ENCODE results near the gene FBXO31. TPM values are rescaled to one million over a fixed set of nuclear protein-coding genes. Genes with fewer than 3 reads are reported as not detected.
"Not testable (repeated sequence)": the region's sequence is repeated elsewhere in the genome, so short reads cannot be mapped to it uniquely, and the experiment has no call there.

The FBXO31 gene
- total and polyA plus RNA-seq, 5 donors from 2014 or later, result 18.8 to 35.5 (median 27.8) TPM

- no peaks in the 10 kb centered on the region for H3K27me3 ChIP-seq (ENCODE audit: control insufficient read depth, insufficient read depth, low read length)
- no peaks in the 10 kb centered on the region for H3K27me3 Mint-ChIP-seq
- H3K9me3 ChIP-seq (ENCODE audit: control insufficient read depth in 2 of 2, low read length in 2 of 2), result no peaks in the 10 kb centered on the region
- H3K4me1 ChIP-seq (ENCODE audit: control insufficient read depth, insufficient read depth, low read length, poor library complexity, severe bottlenecking), result peaks cover 12% of the 10 kb centered on the region
- ATAC-seq (ENCODE audit: low read depth in 2 of 2), result no peak
- no peak for DNase-seq
- H3K27ac ChIP-seq (ENCODE audit: insufficient read depth, low read length, poor library complexity, severe bottlenecking), result no peak overlapping the region
- peak overlapping the region in 2 of 3 donors; percentile 39 to 69 for H3K27ac Mint-ChIP-seq
- H3K36me3 ChIP-seq (ENCODE audit: control insufficient read depth, insufficient read depth, low read length), result peaks cover 20% of the 10 kb centered on the region
- H3K36me3 Mint-ChIP-seq, result peaks cover 17% of the 10 kb centered on the region
- no peaks in the 10 kb centered on the region for H3K9me3 Mint-ChIP-seq
- no peak overlapping the region for H3K4me3 ChIP-seq (ENCODE audit: low read depth, low read length)
- H3K4me1 Mint-ChIP-seq, result peaks cover 18 to 68% (median 32%) of the 10 kb centered on the region in 4 donors
- no peak overlapping the region for H3K4me3 Mint-ChIP-seq
Observed at GRCh38 chr16:87368029-87368770, 15.4 kb downstream of the FBXO31 start.

GRCh38 chr16:87367529-87367928 is 16.0 kb downstream of the FBXO31 start:
- H3K4me1 ChIP-seq (ENCODE audit: control insufficient read depth, insufficient read depth, low read length, poor library complexity, severe bottlenecking), result peaks cover 12% of the 10 kb centered on the region
- peaks cover 18 to 68% (median 32%) of the 10 kb centered on the region in 4 donors for H3K4me1 Mint-ChIP-seq
- H3K27me3 ChIP-seq (ENCODE audit: control insufficient read depth, insufficient read depth, low read length), result no peaks in the 10 kb centered on the region
- no peak overlapping the region for H3K4me3 ChIP-seq (ENCODE audit: low read depth, low read length)
- H3K36me3 Mint-ChIP-seq, result peaks cover 17% of the 10 kb centered on the region
- peak overlapping the region in 1 of 3 donors; percentile 69 for H3K27ac Mint-ChIP-seq
- H3K4me3 Mint-ChIP-seq, result no peak overlapping the region
- DNase-seq, result no peak
- H3K27ac ChIP-seq (ENCODE audit: insufficient read depth, low read length, poor library complexity, severe bottlenecking), result no peak overlapping the region
- ATAC-seq (ENCODE audit: low read depth in 2 of 2), result no peak
- H3K27me3 Mint-ChIP-seq, result no peaks in the 10 kb centered on the region
- H3K9me3 ChIP-seq (ENCODE audit: control insufficient read depth in 2 of 2, low read length in 2 of 2), result no peaks in the 10 kb centered on the region
- peaks cover 20% of the 10 kb centered on the region for H3K36me3 ChIP-seq (ENCODE audit: control insufficient read depth, insufficient read depth, low read length)
- no peaks in the 10 kb centered on the region for H3K9me3 Mint-ChIP-seq

- Histone ChIP-seq H3K27ac (ENCODE audit: insufficient read depth, low read length, poor library complexity, severe bottlenecking) (no peak overlapping the region), H3K9me3 (ENCODE audit: control insufficient read depth in 2 of 2, low read length in 2 of 2) (no peaks in the 10 kb centered on the region), H3K4me1 (ENCODE audit: control insufficient read depth, insufficient read depth, low read length, poor library complexity, severe bottlenecking) (peaks cover 12% of the 10 kb centered on the region), H3K4me3 (ENCODE audit: low read depth, low read length) (no peak overlapping the region), H3K27me3 (ENCODE audit: control insufficient read depth, insufficient read depth, low read length) (no peaks in the 10 kb centered on the region), H3K36me3 (ENCODE audit: control insufficient read depth, insufficient read depth, low read length) (peaks cover 23% of the 10 kb centered on the region)
- Mint-ChIP-seq H3K4me1 (peaks cover 18 to 67% (median 32%) of the 10 kb centered on the region in 4 donors), H3K36me3 (peaks cover 17% of the 10 kb centered on the region), H3K27ac (peak overlapping the region in 1 of 3 donors; percentile 69), H3K4me3 (no peak overlapping the region), H3K27me3 (no peaks in the 10 kb centered on the region), H3K9me3 (no peaks in the 10 kb centered on the region)
- no peak for DNase-seq
- ATAC-seq (ENCODE audit: low read depth in 2 of 2), result no peak
Observed at GRCh38 chr16:87366930-87367329, 16.6 kb downstream of the FBXO31 start.

- peaks cover 12% of the 10 kb centered on the region for H3K4me1 ChIP-seq (ENCODE audit: control insufficient read depth, insufficient read depth, low read length, poor library complexity, severe bottlenecking)
- DNase-seq (no peak), ATAC-seq (ENCODE audit: low read depth in 2 of 2) (no peak)
- no peak overlapping the region for H3K27ac ChIP-seq (ENCODE audit: insufficient read depth, low read length, poor library complexity, severe bottlenecking)
- Mint-ChIP-seq H3K36me3 (peaks cover 17% of the 10 kb centered on the region), H3K4me3 (no peak overlapping the region), H3K27me3 (no peaks in the 10 kb centered on the region), H3K4me1 (peaks cover 18 to 64% (median 30%) of the 10 kb centered on the region in 4 donors), H3K9me3 (no peaks in the 10 kb centered on the region), H3K27ac (peak overlapping the region in 1 of 3 donors; percentile 72)
- H3K27me3 ChIP-seq (ENCODE audit: control insufficient read depth, insufficient read depth, low read length), result no peaks in the 10 kb centered on the region
- H3K9me3 ChIP-seq (ENCODE audit: control insufficient read depth in 2 of 2, low read length in 2 of 2), result no peaks in the 10 kb centered on the region
- no peak overlapping the region for H3K4me3 ChIP-seq (ENCODE audit: low read depth, low read length)
- peaks cover 29% of the 10 kb centered on the region for H3K36me3 ChIP-seq (ENCODE audit: control insufficient read depth, insufficient read depth, low read length)
Observed at GRCh38 chr16:87366288-87366687, 17.3 kb downstream of the FBXO31 start.

- H3K27me3 ChIP-seq (ENCODE audit: control insufficient read depth, insufficient read depth, low read length), result no peaks in the 10 kb centered on the region
- Mint-ChIP-seq H3K27ac (peak overlapping the region in 2 of 3 donors; percentile 20 to 41), H3K4me3 (peak overlapping the region in 1 of 4 donors; percentile 82), H3K36me3 (peaks cover 20% of the 10 kb centered on the region), H3K9me3 (no peaks in the 10 kb centered on the region), H3K27me3 (no peaks in the 10 kb centered on the region), H3K4me1 (peaks cover 18 to 69% (median 34%) of the 10 kb centered on the region in 4 donors)
- DNase-seq (no peak), ATAC-seq (ENCODE audit: low read depth in 2 of 2) (no peak)
- peaks cover 12% of the 10 kb centered on the region for H3K4me1 ChIP-seq (ENCODE audit: control insufficient read depth, insufficient read depth, low read length, poor library complexity, severe bottlenecking)
- no peak overlapping the region for H3K4me3 ChIP-seq (ENCODE audit: low read depth, low read length)
- peaks cover 32% of the 10 kb centered on the region for H3K36me3 ChIP-seq (ENCODE audit: control insufficient read depth, insufficient read depth, low read length)
- no peaks in the 10 kb centered on the region for H3K9me3 ChIP-seq (ENCODE audit: control insufficient read depth in 2 of 2, low read length in 2 of 2)
- no peak overlapping the region for H3K27ac ChIP-seq (ENCODE audit: insufficient read depth, low read length, poor library complexity, severe bottlenecking)
Observed at GRCh38 chr16:87365021-87365713, 18.4 kb downstream of the FBXO31 start.

- no peaks in the 10 kb centered on the region for H3K27me3 Mint-ChIP-seq
- peaks cover 23% of the 10 kb centered on the region for H3K36me3 Mint-ChIP-seq
- ATAC-seq (ENCODE audit: low read depth in 2 of 2) (no peak), DNase-seq (no peak)
- H3K27ac Mint-ChIP-seq, result peak overlapping the region in 2 of 3 donors; percentile 59 to 92
- Histone ChIP-seq H3K9me3 (ENCODE audit: control insufficient read depth in 2 of 2, low read length in 2 of 2) (no peaks in the 10 kb centered on the region), H3K36me3 (ENCODE audit: control insufficient read depth, insufficient read depth, low read length) (peaks cover 44% of the 10 kb centered on the region), H3K27ac (ENCODE audit: insufficient read depth, low read length, poor library complexity, severe bottlenecking) (peak overlapping the region; percentile 5), H3K4me1 (ENCODE audit: control insufficient read depth, insufficient read depth, low read length, poor library complexity, severe bottlenecking) (peaks cover 10% of the 10 kb centered on the region), H3K4me3 (ENCODE audit: low read depth, low read length) (no peak overlapping the region), H3K27me3 (ENCODE audit: control insufficient read depth, insufficient read depth, low read length) (no peaks in the 10 kb centered on the region)
- H3K4me1 Mint-ChIP-seq, result peaks cover 13 to 61% (median 34%) of the 10 kb centered on the region in 4 donors
- H3K9me3 Mint-ChIP-seq, result no peaks in the 10 kb centered on the region
- peak overlapping the region in 2 of 4 donors; percentile 43 to 50 for H3K4me3 Mint-ChIP-seq
Observed at GRCh38 chr16:87363771-87364455, 19.7 kb downstream of the FBXO31 start.

GRCh38 chr16:87362828-87363559 is 20.6 kb downstream of the FBXO31 start:
- H3K4me3 ChIP-seq (ENCODE audit: low read depth, low read length); DNase-seq; ATAC-seq (ENCODE audit: low read depth in 2 of 2); H3K4me1 ChIP-seq (ENCODE audit: control insufficient read depth, insufficient read depth, low read length, poor library complexity, severe bottlenecking); H3K9me3 Mint-ChIP-seq; H3K27me3 Mint-ChIP-seq; H3K27me3 ChIP-seq (ENCODE audit: control insufficient read depth, insufficient read depth, low read length); H3K27ac ChIP-seq (ENCODE audit: insufficient read depth, low read length, poor library complexity, severe bottlenecking); H3K9me3 ChIP-seq (ENCODE audit: control insufficient read depth in 2 of 2, low read length in 2 of 2); H3K4me3 Mint-ChIP-seq: not testable (repeated sequence)
- H3K27ac Mint-ChIP-seq, result peak overlapping the region in 2 of 3 donors; percentile 59 to 92
- H3K36me3 Mint-ChIP-seq, result peaks cover 25% of the 10 kb centered on the region
- peaks cover 8 to 52% (median 29%) of the 10 kb centered on the region in 4 donors for H3K4me1 Mint-ChIP-seq
- peaks cover 53% of the 10 kb centered on the region for H3K36me3 ChIP-seq (ENCODE audit: control insufficient read depth, insufficient read depth, low read length)

Data from CD4-positive, CD25-positive, alpha-beta regulatory T cell (primary cell).